IMR-90 (cell line): ENCODE results near the gene AMOTL1. TPM values are rescaled to one million over a fixed set of nuclear protein-coding genes. Genes with fewer than 3 reads are reported as not detected.
A peak's percentile ranks its signal among the peaks of the same experiment; 100 is the strongest.

Experiments used
- ATAC-seq: fragments of 200-7000 bp; cut with Tn5 transposase; 2 replicates; pipeline ENCODE4 v1.9.1; 2020; ENCODE audit warnings: low read depth, mild to moderate bottlenecking, moderate library complexity
- BruUV-seq: library from RNA; stranded (reverse); fragments of 400-500 nt; replicated peaks from 2 replicates; lab custom pipeline; 2021; lab: Mats Ljungman, UMichigan
- CTCF ChIA-PET: fragments of 300-600 bp; formaldehyde crosslinking; extraction: SDS; loops from one replicate; lab custom pipeline; 2021; ENCODE audit warnings: antibody characterized with exemption; lab: Yijun Ruan, JAX
- POLR2A ChIA-PET: fragments of 300-600 bp; sonication (Branson Sonifier 250); formaldehyde crosslinking; loops from one replicate; lab custom pipeline; 2022; ENCODE audit warnings: antibody characterized with exemption; ENCODE audit not compliant: unreplicated experiment; lab: Charles Lee
- DNase-seq: peaks from one replicate; pipeline ENCODE4 v3.0.0; 2013
- H2AFZ ChIP-seq: replicated peaks from 2 replicates; pipeline ENCODE3; 2013; ENCODE audit warnings: low read length, mild to moderate bottlenecking; ENCODE audit not compliant: poor library complexity
- H2AK5ac ChIP-seq: 2 replicates; pipeline ENCODE4 v1.6.1; 2013; ENCODE audit warnings: low read depth, low read length, inconsistent platforms
- H2AK9ac ChIP-seq: replicated peaks from 2 replicates; pipeline ENCODE3; 2013; ENCODE audit warnings: mild to moderate bottlenecking, low read depth, low read length, moderate library complexity; ENCODE audit not compliant: poor library complexity
- H2BK120ac ChIP-seq: 2 replicates; pipeline ENCODE4 v1.6.1; 2013; ENCODE audit warnings: low read depth, low read length, inconsistent platforms
- H2BK15ac ChIP-seq: 3 replicates; pipeline ENCODE4 v1.6.1; 2013; ENCODE audit warnings: low read depth, low read length, inconsistent platforms
- H2BK20ac ChIP-seq: 2 replicates; pipeline ENCODE4 v1.6.1; 2013; ENCODE audit warnings: low read depth, mild to moderate bottlenecking, inconsistent platforms, low read length, moderate library complexity
- H2BK5ac ChIP-seq: 2 replicates; pipeline ENCODE4 v1.6.1; 2013; ENCODE audit warnings: mild to moderate bottlenecking, low read depth, low read length, inconsistent platforms; ENCODE audit not compliant: poor library complexity, severe bottlenecking
- H3K14ac ChIP-seq: replicated peaks from 2 replicates; pipeline ENCODE4 v1.6.1; 2013; ENCODE audit warnings: low read depth, low read length, inconsistent platforms
- H3K18ac ChIP-seq: 2 replicates; pipeline ENCODE4 v1.6.1; 2013; ENCODE audit warnings: low read depth, low read length, control low read depth
- H3K23ac ChIP-seq: 2 replicates; pipeline ENCODE4 v1.6.1; 2013; ENCODE audit warnings: low read depth, low read length, inconsistent platforms
- H3K27ac ChIP-seq: 2 replicates; pipeline ENCODE4 v1.5.1; 2013; ENCODE audit warnings: mild to moderate bottlenecking, control low read depth, low read length; ENCODE audit not compliant: insufficient read depth
- H3K27me3 ChIP-seq: 2 replicates; pipeline ENCODE4 v1.6.1; 2013; ENCODE audit warnings: low read length; ENCODE audit not compliant: control insufficient read depth, insufficient read depth
- H3K36me3 ChIP-seq: 2 replicates; pipeline ENCODE4 v1.6.1; 2013; ENCODE audit warnings: low read length, mixed read lengths; ENCODE audit not compliant: control insufficient read depth, insufficient read depth
- H3K4ac ChIP-seq: 2 replicates; pipeline ENCODE4 v1.6.1; 2013; ENCODE audit warnings: low read depth, low read length, inconsistent platforms
- H3K4me1 ChIP-seq: 2 replicates; pipeline ENCODE4 v1.6.1; 2013; ENCODE audit warnings: low read length, mixed read lengths; ENCODE audit not compliant: control insufficient read depth, insufficient read depth
- H3K4me2 ChIP-seq: 2 replicates; pipeline ENCODE4 v1.6.1; 2013; ENCODE audit warnings: low read depth, mild to moderate bottlenecking, control low read depth, low read length, moderate library complexity
- H3K4me3 ChIP-seq: 2 replicates; pipeline ENCODE4 v1.5.1; 2013; ENCODE audit warnings: low read depth, mild to moderate bottlenecking, control low read depth, low read length, moderate library complexity; ENCODE audit not compliant: insufficient read depth
- H3K56ac ChIP-seq: 2 replicates; pipeline ENCODE4 v1.6.1; 2013; ENCODE audit warnings: low read length, inconsistent platforms; ENCODE audit not compliant: insufficient read depth; ENCODE audit errors: extremely low read depth
- H3K79me1 ChIP-seq, 2 experiments: 2 replicates each; pipeline ENCODE4 v1.6.1; 2013; ENCODE audit warnings: low read length in 2 of 2, inconsistent platforms in 1 of 2, low read depth in 1 of 2
- H3K9ac ChIP-seq: 2 replicates; pipeline ENCODE4 v1.6.1; 2013; ENCODE audit warnings: low read depth, low read length, control low read depth
- H3K9me1 ChIP-seq: 2 replicates; pipeline ENCODE4 v1.6.1; 2013; ENCODE audit warnings: low read length, inconsistent platforms; ENCODE audit not compliant: insufficient read depth
- H3K9me3 ChIP-seq: 2 replicates; pipeline ENCODE4 v1.6.1; 2013; ENCODE audit warnings: low read length; ENCODE audit not compliant: control insufficient read depth, insufficient read depth
- H4K20me1 ChIP-seq: 2 replicates; pipeline ENCODE4 v1.6.1; 2013; ENCODE audit warnings: low read length, inconsistent platforms; ENCODE audit not compliant: insufficient read depth
- H4K5ac ChIP-seq: 2 replicates; pipeline ENCODE4 v1.6.1; 2013; ENCODE audit warnings: mild to moderate bottlenecking, low read depth, low read length, control low read depth
- H4K8ac ChIP-seq, 2 experiments: 2 replicates each; pipeline ENCODE4 v1.6.1; 2013; ENCODE audit warnings: low read depth in 2 of 2, low read length in 2 of 2, control low read depth in 1 of 2, inconsistent platforms in 1 of 2
- H4K91ac ChIP-seq: 2 replicates; pipeline ENCODE4 v1.6.1; 2013; ENCODE audit warnings: low read depth, low read length, inconsistent platforms; ENCODE audit not compliant: insufficient read depth
- BHLHE40 ChIP-seq: fragments of 150-350 bp; IDR thresholded peaks from 2 replicates; pipeline ENCODE4 v1.6.1; 2016; ENCODE audit warnings: mild to moderate bottlenecking, low read depth, low read length
- CEBPB ChIP-seq: IDR thresholded peaks from 2 replicates; pipeline ENCODE4 v1.6.1; 2012; ENCODE audit warnings: low read depth, low read length, improper control_type of control experiment
- FOS ChIP-seq: fragments of 150-350 bp; IDR thresholded peaks from 2 replicates; pipeline ENCODE4 v1.6.1; 2016; ENCODE audit warnings: low read depth, low read length
- MAFK ChIP-seq: IDR thresholded peaks from 2 replicates; pipeline ENCODE4 v1.6.1; 2012; ENCODE audit warnings: low read depth, low read length, improper control_type of control experiment
- MAZ ChIP-seq: IDR thresholded peaks from 2 replicates; pipeline ENCODE4 v1.6.1; 2012; ENCODE audit warnings: low read depth, mild to moderate bottlenecking, low read length, improper control_type of control experiment, moderate library complexity, borderline replicate concordance
- MXI1 ChIP-seq: IDR thresholded peaks from 2 replicates; pipeline ENCODE4 v1.6.1; 2012; ENCODE audit warnings: low read depth, mild to moderate bottlenecking, low read length, moderate library complexity, borderline replicate concordance
- NFE2L2 ChIP-seq: fragments of 150-350 bp; IDR thresholded peaks from 2 replicates; pipeline ENCODE4 v1.6.1; 2016; ENCODE audit warnings: low read depth, mild to moderate bottlenecking, low read length
- POLR2A ChIP-seq: IDR thresholded peaks from 2 replicates; pipeline ENCODE4 v1.6.1; 2012; ENCODE audit warnings: mild to moderate bottlenecking, low read depth, low read length
- RAD21 ChIP-seq: IDR thresholded peaks from 2 replicates; pipeline ENCODE4 v1.6.1; 2012; ENCODE audit warnings: low read length, improper control_type of control experiment
- RCOR1 ChIP-seq: IDR thresholded peaks from 2 replicates; pipeline ENCODE4 v1.6.1; 2012; ENCODE audit warnings: mild to moderate bottlenecking, low read length, improper control_type of control experiment; ENCODE audit not compliant: insufficient replicate concordance
- RFX5 ChIP-seq: IDR thresholded peaks from 2 replicates; pipeline ENCODE4 v1.8.0; 2012; ENCODE audit warnings: low read depth, mild to moderate bottlenecking, low read length, moderate library complexity
- SMC3 ChIP-seq: fragments of 150-350 bp; IDR thresholded peaks from 2 replicates; pipeline ENCODE4 v1.6.1; 2016; ENCODE audit warnings: low read depth, mild to moderate bottlenecking, antibody characterized with exemption, low read length, moderate library complexity
- WGBS, 2 experiments: methylation state at CpG; one replicate each; pipeline versions ENCODE4 v1.1.5 to v1.1.7; 2013; ENCODE audit warnings: missing lambda C conversion rate in 2 of 2; ENCODE audit not compliant: insufficient read length in 1 of 2; ENCODE audit errors: extremely low coverage in 2 of 2; 5-methylcytosine and 5-hydroxymethylcytosine counted together
- dilution Hi-C: fragments of 300-500 bp; cut with HindIII; formaldehyde crosslinking; loops from one replicate; pipeline ENCODE4 v1.14.3; 2018; ENCODE audit warnings: low sequenced_read_pairs; ENCODE audit not compliant: unreplicated experiment
- in situ Hi-C: fragments of 300-500 bp; cut with MboI; formaldehyde crosslinking; loops from 3 replicates; pipeline ENCODE4 v1.14.3; 2019; ENCODE audit warnings: low sequenced_read_pairs, inconsistent platforms, mixed read lengths
- intact Hi-C: fragments of 100-400 bp; cut with micrococcal nuclease; formaldehyde crosslinking; loops from 2 replicates; pipeline ENCODE4 v1.10.0; 2022
- polyA plus RNA-seq, 3 experiments: library from polyadenylated mRNA; depleted of rRNA; stranded (reverse); fragments of >200 nt; gene quantifications; 2 replicates each; pipeline ENCODE4 v1.2.3, GENCODE V29; 2012; ENCODE audit warnings: low replicate concordance in 1 of 3
- total RNA-seq: library from RNA; depleted of rRNA; stranded (reverse); fragments of >200 nt; gene quantifications from 2 replicates; pipeline ENCODE4 v1.2.3, GENCODE V29; 2012
- TF ChIP-seq, protein P1 (sequence below): fragments of 150-350 bp; IDR thresholded peaks from 2 replicates; pipeline ENCODE4 v1.6.1; 2017; ENCODE audit warnings: mild to moderate bottlenecking, antibody characterized with exemption, low read length, low read depth
- TF ChIP-seq, protein P2 (sequence below): fragments of 150-350 bp; IDR thresholded peaks from 2 replicates; pipeline ENCODE4 v1.6.1; 2016; ENCODE audit warnings: low read depth, mild to moderate bottlenecking, low read length, moderate library complexity, borderline replicate concordance

AMOTL1 gene
- total and polyA plus RNA-seq, 2 of the 4 experiments (the other 2 are of a cell fraction): 18.6 to 49.5 TPM

DNA sequence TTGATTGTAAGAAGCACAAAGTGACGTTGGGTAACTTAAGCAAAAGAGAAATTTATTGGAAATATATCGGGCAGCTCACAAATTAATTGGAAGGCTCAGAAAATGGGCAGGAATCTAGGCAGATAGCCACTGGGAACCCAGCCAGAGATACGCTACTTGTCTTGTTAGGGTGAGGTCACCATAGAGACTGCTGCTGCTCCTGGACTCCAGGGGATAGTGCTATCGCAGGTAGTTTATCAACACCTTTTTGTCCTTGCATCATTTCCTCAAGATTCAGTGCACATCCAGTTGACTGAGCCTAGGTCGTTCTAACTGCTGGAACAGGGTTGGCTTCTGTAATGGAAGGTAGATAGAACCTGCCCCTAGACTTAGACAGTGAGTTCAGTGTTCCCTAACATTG is 19.6 kb downstream of the AMOTL1 start (continued):
- no peak for TF ChIP-seq MXI1
- no peak for TF ChIP-seq RAD21
- TF ChIP-seq CEBPB: no peak
- no peak for TF ChIP-seq FOS
- TF ChIP-seq RFX5: no peak

GRCh38 chr11:94788396-94788795 is 20.2 kb downstream of the AMOTL1 start:
- Histone ChIP-seq H2AK5ac (peak overlapping the region; percentile 20; the same call in 1 of the 2 replicates), H3K4me1 (peaks cover 38% of the 10 kb centered on the region), H2BK120ac (peak overlapping the region; percentile 9; the same call in 1 of the 2 replicates), H2AK9ac (no peak overlapping the region), H3K23ac (peak overlapping the region; percentile 1; the same call in 1 of the 2 replicates), H2BK15ac (peak overlapping the region; percentile 40; the same call in 1 of the 3 replicates), H3K4ac (peak overlapping the region; percentile 26; the same call in 1 of the 2 replicates), H3K4me2 (peak overlapping the region; percentile 57; the same call in 1 of the 2 replicates), H4K91ac (no peak overlapping the region), H4K5ac (no peak overlapping the region), H3K56ac (no peak overlapping the region), H3K18ac (0 out of 2 replicates have a peak overlapping the region, but pooled peaks have one; percentile 54), H3K79me1 (peaks cover 44 to 85% of the 10 kb centered on the region in 2 experiments), H4K8ac (no peak overlapping the region), H3K14ac (peak overlapping the region; percentile 77), H2BK5ac (peak overlapping the region; percentile 32), H3K27ac (no peak overlapping the region), H2AFZ (no peak overlapping the region), H2BK20ac (no peak overlapping the region), H3K4me3 (no peak overlapping the region), H3K36me3 (no peaks in the 10 kb centered on the region), H3K9ac (no peak overlapping the region), H3K27me3 (no peaks in the 10 kb centered on the region), H4K20me1 (peaks cover 65% of the 10 kb centered on the region), H3K9me3 (no peaks in the 10 kb centered on the region), H3K9me1 (peaks cover 26% of the 10 kb centered on the region)
- intact Hi-C loops (no loop called here), dilution Hi-C loops (no loop called here), in situ Hi-C loops (no loop called here)
- no TSS peak for BruUV-seq
- no peak for DNase-seq
- 88% methylated on average over 1 of the region's 5 CpGs; no CpG with 5 or more reads in 1 of the 2 experiments for WGBS, 2 experiments
- ChIA-PET CTCF (interaction anchor here (0.8 kb wide), 1 partner anchor 10 kb away, joined by 3 read pairs; no protein-coding TSS in a partner anchor), POLR2A (no interaction called here)
- no peak for ATAC-seq
- TF ChIP-seq BHLHE40 (no peak), MAZ (no peak), SMC3 (no peak), RAD21 (no peak), POLR2A (no peak), MAFK (no peak), NFE2L2 (no peak), FOS (no peak), RCOR1 (no peak), MXI1 (no peak), RFX5 (no peak)
- TF ChIP-seq, protein P1, sequence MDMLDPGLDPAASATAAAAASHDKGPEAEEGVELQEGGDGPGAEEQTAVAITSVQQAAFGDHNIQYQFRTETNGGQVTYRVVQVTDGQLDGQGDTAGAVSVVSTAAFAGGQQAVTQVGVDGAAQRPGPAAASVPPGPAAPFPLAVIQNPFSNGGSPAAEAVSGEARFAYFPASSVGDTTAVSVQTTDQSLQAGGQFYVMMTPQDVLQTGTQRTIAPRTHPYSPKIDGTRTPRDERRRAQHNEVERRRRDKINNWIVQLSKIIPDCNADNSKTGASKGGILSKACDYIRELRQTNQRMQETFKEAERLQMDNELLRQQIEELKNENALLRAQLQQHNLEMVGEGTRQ: no peak
- TF ChIP-seq, protein P2, sequence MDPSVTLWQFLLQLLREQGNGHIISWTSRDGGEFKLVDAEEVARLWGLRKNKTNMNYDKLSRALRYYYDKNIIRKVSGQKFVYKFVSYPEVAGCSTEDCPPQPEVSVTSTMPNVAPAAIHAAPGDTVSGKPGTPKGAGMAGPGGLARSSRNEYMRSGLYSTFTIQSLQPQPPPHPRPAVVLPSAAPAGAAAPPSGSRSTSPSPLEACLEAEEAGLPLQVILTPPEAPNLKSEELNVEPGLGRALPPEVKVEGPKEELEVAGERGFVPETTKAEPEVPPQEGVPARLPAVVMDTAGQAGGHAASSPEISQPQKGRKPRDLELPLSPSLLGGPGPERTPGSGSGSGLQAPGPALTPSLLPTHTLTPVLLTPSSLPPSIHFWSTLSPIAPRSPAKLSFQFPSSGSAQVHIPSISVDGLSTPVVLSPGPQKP: no peak
